ENCODE data around the gene TMEM217. TPM values are rescaled to one million over a fixed set of nuclear protein-coding genes. Genes with fewer than 3 reads are reported as not detected.

TMEM217 gene
- polyA plus RNA-seq, 1 donor from 2014 or later: 0.32 TPM

GRCh38 chr6:37232430-37233017 lies 25.4 kb downstream of the TMEM217 start:
- H2AFZ ChIP-seq (ENCODE audit: low read depth, low read length): no peak overlapping the region

GRCh38 chr6:37230104-37230503 lies 27.8 kb downstream of the TMEM217 start:
- Histone ChIP-seq H3K79me2 (replicated peaks; ENCODE audit: insufficient read depth, low read length) (no peaks in the 10 kb centered on the region), H4K20me1 (ENCODE audit: insufficient read depth) (no peaks in the 10 kb centered on the region), H3K27ac (ENCODE audit: low read length) (no peak overlapping the region), H3K27me3 (ENCODE audit: insufficient read depth, low read depth, low read length) (no peaks in the 10 kb centered on the region), H3K9ac (ENCODE audit: low read length) (no peak overlapping the region), H3F3A (ENCODE audit: insufficient read depth, low read length, poor library complexity, severe bottlenecking) (no peaks in the 10 kb centered on the region), H3K9me2 (ENCODE audit: insufficient read depth, low read length) (no peaks in the 10 kb centered on the region), H3K4me2 (ENCODE audit: low read length) (no peak overlapping the region), H3K36me3 (ENCODE audit: insufficient read depth, low read length) (no peaks in the 10 kb centered on the region), H3K9me3 (ENCODE audit: low read length) (no peaks in the 10 kb centered on the region), H3K4me3 (ENCODE audit: low read length) (no peak overlapping the region), H2AFZ (ENCODE audit: low read depth, low read length) (no peak overlapping the region)
- TF ChIP-seq RAD21 (conservative IDR thresholded peaks at IDR 0.05) (no peak), TAF1 (IDR thresholded peaks at IDR 0.05; ENCODE audit: low read depth) (no peak), SMC3 (conservative IDR thresholded peaks at IDR 0.05; ENCODE audit: poor library complexity) (no peak), MXI1 (conservative IDR thresholded peaks at IDR 0.05; ENCODE audit: poor library complexity, severe bottlenecking) (no peak), POLR2AphosphoS5 (IDR thresholded peaks at IDR 0.05) (no peak)

More at GRCh38 chr6:37232430-37233017, 25.4 kb downstream of the TMEM217 start:
- no peaks in the 10 kb centered on the region for H3K27me3 ChIP-seq (ENCODE audit: insufficient read depth, low read depth, low read length)
- no peaks in the 10 kb centered on the region for H3K36me3 ChIP-seq (ENCODE audit: insufficient read depth, low read length)
- H3K9me2 ChIP-seq (ENCODE audit: insufficient read depth, low read length): no peaks in the 10 kb centered on the region
- no peak overlapping the region for H3K27ac ChIP-seq (ENCODE audit: low read length)
- H3K4me2 ChIP-seq (ENCODE audit: low read length): no peak overlapping the region
- no peak for TF ChIP-seq EP300 (conservative IDR thresholded peaks at IDR 0.05; ENCODE audit: poor library complexity, severe bottlenecking)
- TF ChIP-seq CTCF (IDR thresholded peaks at IDR 0.05; ENCODE audit: poor library complexity, severe bottlenecking): no peak
- TF ChIP-seq EZH2 (IDR thresholded peaks at IDR 0.05; ENCODE audit: borderline replicate concordance, insufficient read depth, low read length, poor library complexity, severe bottlenecking): no peak
- no peak for TF ChIP-seq MXI1 (conservative IDR thresholded peaks at IDR 0.05; ENCODE audit: poor library complexity, severe bottlenecking)
- no peak for TF ChIP-seq TAF1 (IDR thresholded peaks at IDR 0.05; ENCODE audit: low read depth)
- TF ChIP-seq RAD21 (conservative IDR thresholded peaks at IDR 0.05): no peak
- no peak for TF ChIP-seq POLR2AphosphoS5 (IDR thresholded peaks at IDR 0.05)
- TF ChIP-seq REST (IDR thresholded peaks at IDR 0.05; ENCODE audit: borderline replicate concordance): no peak
- no peak for TF ChIP-seq SMC3 (conservative IDR thresholded peaks at IDR 0.05; ENCODE audit: poor library complexity)
- H3K79me2 ChIP-seq (replicated peaks; ENCODE audit: insufficient read depth, low read length): no peaks in the 10 kb centered on the region
- no peak overlapping the region for H3K9ac ChIP-seq (ENCODE audit: low read length)
- H3K4me3 ChIP-seq (ENCODE audit: low read length): no peak overlapping the region
- no peaks in the 10 kb centered on the region for H4K20me1 ChIP-seq (ENCODE audit: insufficient read depth)
- no peaks in the 10 kb centered on the region for H3K9me3 ChIP-seq (ENCODE audit: low read length)
- no peaks in the 10 kb centered on the region for H3F3A ChIP-seq (ENCODE audit: insufficient read depth, low read length, poor library complexity, severe bottlenecking)

All from neural cell (in vitro differentiated cells).